ENCODE data around the gene PYCR2. TPM values are rescaled to one million over a fixed set of nuclear protein-coding genes. Genes with fewer than 3 reads are reported as not detected.

Gene PYCR2
- total RNA-seq, 1 donor from 2014 or later = 40.5 TPM

DNA sequence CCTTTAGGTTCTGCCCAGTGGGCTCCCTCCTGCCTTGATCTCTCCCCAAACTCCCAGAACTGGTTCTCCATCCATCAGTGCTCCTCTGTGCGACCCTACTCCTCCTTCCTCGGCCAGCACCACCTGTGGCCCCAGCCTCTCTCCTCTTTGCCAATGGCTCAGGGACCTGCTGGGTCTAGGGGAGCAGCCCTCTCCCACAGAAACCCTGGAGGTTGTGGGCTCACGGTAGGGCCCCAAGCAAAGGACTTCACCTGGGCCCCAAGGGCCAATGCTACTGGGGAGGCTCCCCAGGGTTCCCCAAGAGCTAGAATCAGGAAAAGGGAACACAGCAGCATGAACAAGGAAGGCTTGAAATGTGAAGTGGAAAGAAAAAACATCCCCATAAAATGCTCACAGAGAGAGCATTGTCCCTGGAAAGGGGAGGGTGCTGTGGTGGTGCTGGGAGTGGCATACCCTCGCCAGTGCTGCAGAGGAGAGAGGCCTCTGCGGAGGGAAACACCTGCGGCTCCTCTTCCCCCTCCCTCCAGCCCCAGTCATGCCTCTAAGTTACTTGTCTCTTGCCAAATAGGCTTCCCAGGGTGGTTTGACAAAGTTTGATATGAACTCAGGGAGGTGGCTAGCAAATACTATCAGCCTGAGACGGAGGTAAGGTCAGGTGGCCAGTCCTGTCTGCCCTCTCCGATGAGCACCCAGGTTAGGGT, 44.4 kb downstream of the PYCR2 start:
- DNase-seq (ENCODE audit: extremely low read depth, low read depth, low spot score) = no peak

DNA sequence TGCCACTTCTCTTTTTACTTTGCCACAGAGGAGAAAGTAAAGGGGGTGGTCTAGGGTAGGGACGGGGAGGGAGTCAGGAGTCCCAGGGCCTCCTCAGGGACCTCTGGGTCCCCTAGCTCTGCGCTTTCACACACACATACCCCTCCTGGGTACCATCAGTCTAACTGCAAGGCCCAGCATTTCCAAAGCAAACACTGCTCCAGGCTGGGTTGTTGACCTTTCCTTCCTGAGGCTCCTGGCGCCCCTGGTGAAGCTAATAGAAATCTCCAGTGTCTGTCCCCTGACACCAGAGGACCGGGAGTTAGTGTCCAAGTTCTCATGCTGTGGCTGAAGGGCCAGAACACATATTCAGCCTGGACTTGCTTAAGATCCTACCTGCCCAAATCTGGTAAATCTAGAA, 45.8 kb downstream of the PYCR2 start:
- DNase-seq (ENCODE audit: extremely low read depth, low read depth, low spot score) = no peak

DNA sequence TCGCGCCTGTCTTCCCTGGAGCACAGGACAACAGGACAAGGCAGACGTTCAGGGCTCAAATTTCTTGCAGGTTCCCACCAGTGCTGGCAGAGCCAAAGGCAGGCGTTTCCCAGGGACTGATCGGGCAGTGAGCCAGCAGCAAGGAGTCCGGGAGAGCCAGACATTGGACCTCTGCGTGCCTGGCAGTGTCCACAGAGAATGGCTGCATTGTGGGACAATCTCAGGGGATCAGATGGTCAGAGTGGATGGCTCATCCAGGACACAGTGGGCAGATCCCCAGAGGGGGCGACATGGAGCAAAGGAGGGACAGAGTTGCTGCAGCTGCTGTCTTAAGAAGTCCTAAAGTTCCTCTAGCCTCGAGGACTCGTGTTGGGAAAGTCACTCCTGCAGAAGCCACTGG, 46.5 kb downstream of the PYCR2 start:
- no peak for DNase-seq (ENCODE audit: extremely low read depth, low read depth, low spot score)

DNA sequence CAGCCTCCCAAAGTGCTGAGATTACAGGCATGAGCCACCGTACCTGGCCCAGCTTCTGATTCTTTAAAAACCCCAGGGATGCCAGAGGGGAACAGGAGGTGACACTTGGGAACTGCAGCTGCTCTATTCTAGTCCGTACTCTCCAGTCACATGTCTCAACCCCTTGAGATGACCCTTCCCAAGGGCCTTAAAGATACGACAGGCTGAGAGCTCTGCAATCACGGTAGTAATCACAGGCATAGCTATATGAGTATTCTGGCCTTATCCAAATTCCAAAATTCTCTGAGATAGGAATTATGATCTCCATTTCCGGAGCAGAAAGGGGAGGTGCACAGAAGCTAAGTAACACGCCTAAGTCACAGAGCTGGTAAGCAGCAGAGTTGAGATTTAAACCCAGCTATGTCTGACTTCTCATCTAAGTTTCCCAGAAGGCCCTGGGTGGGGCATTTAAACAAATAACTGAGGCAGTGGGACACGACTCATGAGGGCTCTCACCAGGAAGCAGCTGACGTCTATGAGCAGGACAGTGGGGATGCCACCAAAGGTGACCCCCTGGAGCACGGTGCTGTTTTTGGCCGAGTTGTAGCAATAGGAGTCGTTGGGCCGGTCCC, 47.0 kb downstream of the PYCR2 start:
- DNase-seq (ENCODE audit: extremely low read depth, low read depth, low spot score) = no peak

DNA sequence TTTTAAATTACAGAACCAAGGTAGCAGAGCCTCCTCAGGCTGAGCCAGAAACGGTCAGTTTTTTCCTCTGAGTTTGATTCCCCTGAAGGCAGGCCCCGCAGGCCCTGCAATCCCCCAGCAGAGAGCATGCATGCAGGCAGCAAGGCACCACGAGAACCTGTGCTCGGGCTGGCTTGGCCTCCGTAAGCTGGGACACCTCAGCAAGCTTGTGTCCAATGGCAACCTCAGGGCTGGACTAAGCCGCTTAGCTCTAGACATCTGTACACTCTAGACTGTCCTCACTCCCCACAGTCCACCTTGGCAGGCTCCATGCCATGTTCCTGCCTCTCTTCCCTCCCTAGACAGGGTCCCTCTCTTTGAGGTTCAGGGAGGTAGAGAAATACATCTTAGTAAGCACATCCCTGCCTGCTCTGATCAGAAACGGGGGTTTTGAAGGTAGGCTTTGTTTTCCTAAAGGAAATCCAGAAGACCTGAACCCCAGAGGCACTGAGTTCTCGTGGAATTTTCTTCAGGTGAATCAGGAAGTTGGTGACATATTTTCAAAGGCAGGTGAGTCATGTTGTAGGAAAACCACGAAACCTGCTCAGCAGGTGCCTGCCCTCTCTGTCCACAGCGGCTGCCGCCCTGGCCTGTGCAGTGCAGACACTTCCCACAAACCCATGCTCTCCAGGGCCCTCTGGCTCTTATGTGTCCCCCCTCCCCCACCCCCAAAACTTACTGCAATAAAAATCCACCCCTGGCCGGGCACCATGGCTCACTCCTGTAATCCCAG, 48.8 kb downstream of the PYCR2 start:
- no peak for DNase-seq (ENCODE audit: extremely low read depth, low read depth, low spot score)

DNA sequence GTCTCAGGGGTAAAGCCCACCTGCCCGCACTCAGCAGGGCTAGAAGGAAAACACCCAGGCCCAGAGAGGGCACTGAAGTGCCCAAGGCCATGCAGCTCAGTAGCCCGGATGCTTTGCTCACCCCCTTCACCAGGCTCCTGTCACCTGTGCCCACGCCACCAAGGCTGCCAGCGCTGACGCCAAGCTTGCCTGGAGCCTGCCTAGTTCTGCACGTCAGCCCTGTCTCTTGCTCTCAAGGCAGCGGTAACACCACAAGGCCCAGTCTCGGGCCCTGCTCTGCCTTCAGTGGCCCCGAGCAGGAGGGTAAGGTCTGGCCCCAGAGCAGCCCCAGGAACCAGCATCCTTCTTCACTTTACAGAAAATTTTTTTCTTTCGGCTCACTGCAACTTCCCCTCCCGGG, 49.6 kb downstream of the PYCR2 start:
- DNase-seq (ENCODE audit: extremely low read depth, low read depth, low spot score) = no peak

DNA sequence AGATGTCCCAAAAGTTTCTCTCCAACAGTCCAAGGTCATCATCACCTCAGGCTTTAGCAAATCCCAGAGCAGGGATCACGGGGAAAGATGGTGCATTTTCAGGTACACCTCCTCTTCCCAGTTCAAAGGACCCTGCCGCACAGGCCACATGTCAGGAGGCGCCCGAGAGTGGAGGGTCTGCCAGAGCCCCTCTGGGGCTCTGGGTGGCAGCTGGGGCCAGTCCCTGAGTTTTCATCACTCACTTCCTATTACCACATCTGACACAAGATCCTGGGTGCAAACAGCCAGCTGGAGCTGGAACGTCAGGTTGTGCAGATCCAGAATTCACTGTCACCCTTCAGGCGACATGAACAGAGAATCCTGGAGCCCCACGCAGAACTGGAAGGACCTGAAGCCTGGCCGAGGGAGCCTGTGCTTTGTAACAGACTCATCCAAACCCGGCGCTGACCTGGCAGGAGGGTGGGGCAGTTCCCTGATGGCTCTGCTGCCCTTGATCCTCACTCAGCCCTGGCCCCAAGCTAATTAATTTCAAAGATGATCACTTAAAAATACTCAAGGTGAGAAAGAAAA, 50.7 kb downstream of the PYCR2 start:
- no peak for DNase-seq (ENCODE audit: extremely low read depth, low read depth, low spot score)

DNA sequence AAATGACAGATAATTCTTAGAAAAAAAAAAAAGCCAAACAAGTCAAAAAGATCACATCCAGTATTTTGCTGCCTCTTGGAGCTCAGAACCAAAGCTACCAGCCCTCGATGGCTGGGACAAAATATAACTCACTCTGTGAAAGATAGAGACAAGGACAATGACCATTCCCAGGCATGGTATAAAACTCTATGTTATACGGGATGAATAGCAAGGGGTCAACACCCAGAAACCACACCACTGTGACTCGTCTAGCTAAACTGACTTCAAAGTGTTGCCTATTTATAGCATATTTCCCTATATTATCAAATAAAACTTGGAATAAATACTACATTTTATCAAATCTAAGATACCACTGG, 52.0 kb downstream of the PYCR2 start:
- DNase-seq (ENCODE audit: extremely low read depth, low read depth, low spot score) = no peak

DNA sequence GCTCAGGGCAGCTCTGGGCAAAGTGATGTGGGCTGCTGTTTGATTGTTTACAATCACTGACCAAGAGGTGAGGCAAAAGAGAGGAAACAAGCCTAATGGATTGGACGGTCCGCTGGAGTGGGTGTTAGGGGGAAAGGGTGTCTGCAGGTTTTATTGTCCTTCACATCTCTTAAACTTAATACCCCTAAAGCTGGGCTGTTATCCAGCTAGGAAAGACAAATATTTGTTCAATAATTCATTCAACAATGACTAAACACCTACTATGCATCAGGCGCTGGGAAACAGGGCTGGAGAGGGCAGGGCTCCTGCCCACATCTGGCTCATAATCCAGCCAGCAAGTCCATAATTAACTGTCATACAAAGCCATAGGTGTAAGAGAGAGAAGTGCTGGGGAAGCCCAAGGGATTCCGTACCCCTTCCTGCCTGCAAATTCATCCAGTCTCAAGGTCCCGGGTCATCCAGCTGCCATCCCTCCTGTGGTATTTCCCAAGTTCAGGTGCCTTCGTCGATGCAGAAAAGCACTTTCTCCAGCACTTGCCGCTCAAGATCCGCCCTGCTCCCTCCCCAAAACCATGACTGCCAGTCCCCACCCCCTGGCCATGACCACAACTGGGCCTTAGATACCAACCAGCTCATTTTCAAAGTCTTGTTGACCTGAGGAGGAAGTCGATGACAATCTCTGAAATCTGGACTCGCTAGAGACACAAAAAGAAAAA, 52.5 kb downstream of the PYCR2 start:
- DNase-seq (ENCODE audit: extremely low read depth, low read depth, low spot score) = no peak

DNA sequence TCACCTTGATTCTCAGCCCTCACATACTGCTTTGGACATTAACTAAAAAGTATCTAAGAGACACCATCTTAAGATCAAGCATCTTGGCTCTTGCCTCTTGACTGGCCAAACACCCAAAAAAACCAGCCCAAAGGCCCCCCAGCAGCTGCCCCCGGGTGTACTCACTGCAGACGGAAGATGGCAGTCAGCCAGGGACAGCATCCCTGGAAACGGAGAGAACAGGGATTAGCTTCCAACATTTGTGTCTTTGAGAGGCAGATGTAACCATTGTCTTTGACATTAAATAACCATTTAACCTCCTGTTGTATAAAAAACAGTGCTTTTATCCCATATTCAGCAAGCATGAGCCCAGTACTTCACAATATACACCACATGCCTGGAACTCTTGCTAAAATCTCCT, 53.1 kb downstream of the PYCR2 start:
- DNase-seq (ENCODE audit: extremely low read depth, low read depth, low spot score) = no peak

Other genes starting within 250 kb of the PYCR2 start
- gene SRP9, start 146.4 kb downstream of the PYCR2 start, total RNA-seq = 160 and 200 TPM in 2 replicates
- gene EPHX1, start 114.1 kb downstream of the PYCR2 start, total RNA-seq = 26.1 and 37.6 TPM in 2 replicates
- 18.1 and 29.7 TPM in 2 replicates for gene TMEM63A, start 41.9 kb downstream of the PYCR2 start, total RNA-seq
- gene LEFTY1, start 35.1 kb downstream of the PYCR2 start, total RNA-seq = not detected in 2 replicates
- gene LEFTY2, start 17.0 kb upstream of the PYCR2 start, total RNA-seq = not detected in 2 replicates
- 14.0 and 20.7 TPM in 2 replicates for gene SDE2, start 75.1 kb upstream of the PYCR2 start, total RNA-seq
- gene H3-3A, start 138.5 kb upstream of the PYCR2 start, total RNA-seq = 333 and 385 TPM in 2 replicates

Measured in glomerular endothelial cell (primary cell).